Liver (tissue), 9 donors: ENCODE measurements around the gene INPP5E. TPM values are rescaled to one million over a fixed set of nuclear protein-coding genes. Genes with fewer than 3 reads are reported as not detected.

Experiments used
- DNase-seq: peaks from one replicate; pipeline ENCODE4 v3.0.0-alpha.2; 2017; ENCODE audit warnings: low spot score
- H3K27ac ChIP-seq, 2 donors: one replicate each; pipeline ENCODE4 v1.7.0; 2013; ENCODE audit warnings: inconsistent platforms in 2 of 2, low read length in 2 of 2, control low read depth in 1 of 2, low read depth in 1 of 2, mild to moderate bottlenecking in 1 of 2
- H3K27me3 ChIP-seq, 4 donors: one replicate each; pipeline versions ENCODE4 v1.6.1 to v1.7.0; 2013; ENCODE audit warnings: low read length in 3 of 4, inconsistent platforms in 1 of 4, mild to moderate bottlenecking in 1 of 4, moderate library complexity in 1 of 4; ENCODE audit not compliant: control insufficient read depth in 4 of 4, insufficient read depth in 4 of 4
- H3K36me3 ChIP-seq, 4 donors: one replicate each; pipeline versions ENCODE4 v1.6.1 to v1.7.0; 2013; ENCODE audit warnings: low read length in 3 of 4, mild to moderate bottlenecking in 3 of 4, low read depth in 1 of 4, moderate library complexity in 1 of 4; ENCODE audit not compliant: control insufficient read depth in 4 of 4, insufficient read depth in 3 of 4
- H3K4me1 ChIP-seq, 4 donors: one replicate each; pipeline versions ENCODE4 v1.6.1 to v1.7.0; 2013; ENCODE audit warnings: low read length in 3 of 4, mild to moderate bottlenecking in 3 of 4, moderate library complexity in 1 of 4; ENCODE audit not compliant: control insufficient read depth in 4 of 4, insufficient read depth in 4 of 4
- H3K4me3 ChIP-seq, 3 donors: one replicate each; pipeline versions ENCODE4 v1.6.1 to v1.7.0; 2013; ENCODE audit warnings: low read length in 3 of 3, control low read depth in 1 of 3, low read depth in 1 of 3, mild to moderate bottlenecking in 1 of 3
- H3K9ac ChIP-seq, 2 donors: one replicate each; pipeline ENCODE4 v1.7.0; 2013; ENCODE audit warnings: low read length in 2 of 2, mild to moderate bottlenecking in 2 of 2, moderate library complexity in 2 of 2, control low read depth in 1 of 2, low read depth in 1 of 2
- H3K9me3 ChIP-seq, 4 donors: one replicate each; pipeline versions ENCODE4 v1.6.1 to v1.7.0; 2013; ENCODE audit warnings: low read length in 3 of 4; ENCODE audit not compliant: control insufficient read depth in 4 of 4
- ATF3 ChIP-seq: IDR thresholded peaks from 2 replicates; pipeline ENCODE4 v1.6.1; 2016; ENCODE audit warnings: antibody characterized with exemption
- EGR1 ChIP-seq, 2 donors: IDR thresholded peaks; 2 replicates each; pipeline ENCODE4 v1.6.1; 2016 to 2018; ENCODE audit warnings: antibody characterized with exemption in 2 of 2, low read depth in 2 of 2
- FOXA1 ChIP-seq: IDR thresholded peaks from 2 replicates; pipeline ENCODE4 v1.6.1; 2016; ENCODE audit warnings: antibody characterized with exemption
- GABPA ChIP-seq, 2 donors: IDR thresholded peaks in 1 of 2; conservative IDR thresholded peaks in 1 of 2; 2 replicates each; pipeline ENCODE4 v1.6.1; 2016; ENCODE audit warnings: antibody characterized with exemption in 2 of 2, mild to moderate bottlenecking in 1 of 2, moderate library complexity in 1 of 2
- HNF4A ChIP-seq, 2 donors: conservative IDR thresholded peaks; 2 replicates each; pipeline ENCODE4 v1.6.1; 2016; ENCODE audit warnings: antibody characterized with exemption in 2 of 2, mild to moderate bottlenecking in 2 of 2
- NR2F2 ChIP-seq: IDR thresholded peaks from 2 replicates; pipeline ENCODE4 v1.6.1; 2016; ENCODE audit warnings: antibody characterized with exemption
- RAD21 ChIP-seq, 2 donors: IDR thresholded peaks; 2 replicates each; pipeline ENCODE4 v1.6.1; 2016; ENCODE audit warnings: antibody characterized with exemption in 2 of 2, mild to moderate bottlenecking in 2 of 2
- REST ChIP-seq: IDR thresholded peaks from 2 replicates; pipeline ENCODE4 v1.6.1; 2016; ENCODE audit warnings: antibody characterized with exemption, mild to moderate bottlenecking
- SP1 ChIP-seq: IDR thresholded peaks from 2 replicates; pipeline ENCODE4 v1.6.1; 2018; ENCODE audit warnings: antibody characterized with exemption, mild to moderate bottlenecking
- TAF1 ChIP-seq: conservative IDR thresholded peaks from 2 replicates; pipeline ENCODE4 v1.6.1; 2016; ENCODE audit warnings: antibody characterized with exemption, mild to moderate bottlenecking
- YY1 ChIP-seq: IDR thresholded peaks from 2 replicates; pipeline ENCODE4 v1.6.1; 2016; ENCODE audit warnings: antibody characterized with exemption, mild to moderate bottlenecking
- WGBS: extraction: QIAGEN DNeasy Blood & Tissue Kit; methylation state at CpG from one replicate; pipeline ENCODE4 v1.1.7; 2013; 5-methylcytosine and 5-hydroxymethylcytosine counted together
- polyA plus RNA-seq, 2 donors: library from polyadenylated mRNA; stranded (reverse) in 1 of 2; unstranded in 1 of 2; fragments of 200-250 nt in 1 of 2; fragments of >200 nt in 1 of 2; fragmentation: Nextera tagmentation in 1 of 2; extraction: Ambion mirVana in 1 of 2; gene quantifications; one replicate each; pipeline versions ENCODE4 v1.2.1 to v1.2.3, GENCODE V29; 2013 to 2015
- total RNA-seq, 2 donors: library from RNA; depleted of rRNA; stranded (reverse); fragments of >200 nt; gene quantifications; one replicate each; pipeline ENCODE4 v1.2.3, GENCODE V29; 2014
- TF ChIP-seq, protein P1 (sequence below): fragments of 150-350 bp; IDR thresholded peaks from 2 replicates; pipeline ENCODE4 v1.5.1; 2017; ENCODE audit warnings: improper control_type of control experiment, low read depth, low read length; ENCODE audit not compliant: missing input control
- TF ChIP-seq, protein P2 (sequence below): IDR thresholded peaks from 2 replicates; pipeline ENCODE4 v1.6.1; 2016; ENCODE audit warnings: antibody characterized with exemption
- donor health status: healthy.
- donor health status: healthy.
- donor health status: healthy.
- donor health status: healthy.
- donor health status: healthy.

Gene INPP5E
- total and polyA plus RNA-seq, 4 donors = 1.0 to 3.3 (median 2.9) TPM

- Histone ChIP-seq H3K4me3 (peak overlapping the region; percentile 90 to 93 (median 92)), H3K4me1 (peaks cover 17 to 44% (median 34%) of the 10 kb centered on the region in 4 donors), H3K27me3 (no peaks in the 10 kb centered on the region), H3K27ac (peak overlapping the region; percentile 96 to 98), H3K9ac (peak overlapping the region; percentile 87 to 93), H3K36me3 (peaks cover 6 to 9% (median 6%) of the 10 kb centered on the region in 4 donors), H3K9me3 (no peaks in the 10 kb centered on the region)
- 1% methylated on average over 39 of the region's 39 CpGs for WGBS
- TF ChIP-seq HNF4A (conservative IDR thresholded peaks at IDR 0.05) = peak; percentile 23 to 31
- peak; percentile 29 for TF ChIP-seq SP1
- no peak for TF ChIP-seq YY1
- no peak for DNase-seq
These were observed 42.6 kb upstream of the INPP5E start for GRCh38 chr9:136482046-136482792.

GRCh38 chr9:136481558-136481957, 41.9 kb upstream of the INPP5E start:
- Histone ChIP-seq H3K9ac (peak overlapping the region in 1 of 2 donors; percentile 87), H3K27me3 (no peaks in the 10 kb centered on the region), H3K36me3 (peaks cover 11 to 15% (median 12%) of the 10 kb centered on the region in 4 donors), H3K4me3 (peak overlapping the region; percentile 0 to 93 (median 92)), H3K27ac (no peak overlapping the region), H3K4me1 (peaks cover 17 to 38% (median 32%) of the 10 kb centered on the region in 4 donors), H3K9me3 (no peaks in the 10 kb centered on the region)
- WGBS = 57% methylated on average over 5 of the region's 5 CpGs
- no peak for DNase-seq
- TF ChIP-seq YY1 (no peak), TAF1 (no peak), RAD21 (IDR thresholded peaks at IDR 0.05) (no peak), ATF3 (no peak), SP1 (no peak), FOXA1 (no peak), REST (no peak), EGR1 (IDR thresholded peaks at IDR 0.05; ENCODE audit: low read depth in 2 of 2) (no peak), NR2F2 (no peak), GABPA (IDR thresholded peaks at IDR 0.05 in 1 of 2, conservative IDR thresholded peaks at IDR 0.05 in 1 of 2) (no peak)
- TF ChIP-seq, protein P1, sequence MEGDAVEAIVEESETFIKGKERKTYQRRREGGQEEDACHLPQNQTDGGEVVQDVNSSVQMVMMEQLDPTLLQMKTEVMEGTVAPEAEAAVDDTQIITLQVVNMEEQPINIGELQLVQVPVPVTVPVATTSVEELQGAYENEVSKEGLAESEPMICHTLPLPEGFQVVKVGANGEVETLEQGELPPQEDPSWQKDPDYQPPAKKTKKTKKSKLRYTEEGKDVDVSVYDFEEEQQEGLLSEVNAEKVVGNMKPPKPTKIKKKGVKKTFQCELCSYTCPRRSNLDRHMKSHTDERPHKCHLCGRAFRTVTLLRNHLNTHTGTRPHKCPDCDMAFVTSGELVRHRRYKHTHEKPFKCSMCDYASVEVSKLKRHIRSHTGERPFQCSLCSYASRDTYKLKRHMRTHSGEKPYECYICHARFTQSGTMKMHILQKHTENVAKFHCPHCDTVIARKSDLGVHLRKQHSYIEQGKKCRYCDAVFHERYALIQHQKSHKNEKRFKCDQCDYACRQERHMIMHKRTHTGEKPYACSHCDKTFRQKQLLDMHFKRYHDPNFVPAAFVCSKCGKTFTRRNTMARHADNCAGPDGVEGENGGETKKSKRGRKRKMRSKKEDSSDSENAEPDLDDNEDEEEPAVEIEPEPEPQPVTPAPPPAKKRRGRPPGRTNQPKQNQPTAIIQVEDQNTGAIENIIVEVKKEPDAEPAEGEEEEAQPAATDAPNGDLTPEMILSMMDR = no peak
- TF ChIP-seq, protein P2, sequence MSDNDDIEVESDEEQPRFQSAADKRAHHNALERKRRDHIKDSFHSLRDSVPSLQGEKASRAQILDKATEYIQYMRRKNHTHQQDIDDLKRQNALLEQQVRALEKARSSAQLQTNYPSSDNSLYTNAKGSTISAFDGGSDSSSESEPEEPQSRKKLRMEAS = no peak
